ENCODE results near the gene ALPL.

GRCh38 chr1:21577324-21577723 lies 68.1 kb downstream of the ALPL start:
- TF ChIP-seq CTCF (IDR thresholded peaks at IDR 0.05) (no peak), REST (IDR thresholded peaks at IDR 0.05) (no peak), CHD4 (IDR thresholded peaks at IDR 0.05; ENCODE audit: borderline replicate concordance) (no peak), POLR2A (IDR thresholded peaks at IDR 0.05; ENCODE audit: low read length) (no peak), KDM1A (IDR thresholded peaks at IDR 0.05; ENCODE audit: low read depth) (no peak)

Measured in A549 (cell line).